ENCODE results near the gene CMSS1.

- no peak for TF ChIP-seq EZH2 (conservative IDR thresholded peaks at IDR 0.05; ENCODE audit: low read depth, low read length)
- no peak for TF ChIP-seq HDAC6 (IDR thresholded peaks at IDR 0.05; ENCODE audit: low read depth, low read length)
- no peak for TF ChIP-seq BCLAF1 (IDR thresholded peaks at IDR 0.05)
- TF ChIP-seq ZNF44 (CRISPR knock-in tag; IDR thresholded peaks at IDR 0.05), result no peak
- no peak for TF ChIP-seq FOXM1 (CRISPR knock-in tag; IDR thresholded peaks at IDR 0.05)
- TF ChIP-seq ZNF619 (CRISPR knock-in tag; IDR thresholded peaks at IDR 0.05), result no peak
- no peak for TF ChIP-seq MAX (IDR thresholded peaks at IDR 0.05)
- no peak for TF ChIP-seq SIN3A (IDR thresholded peaks at IDR 0.05; ENCODE audit: borderline replicate concordance, low read depth, low read length)
- TF ChIP-seq FOSL1 (CRISPR knock-in tag; IDR thresholded peaks at IDR 0.05; ENCODE audit: borderline replicate concordance), result no peak
- TF ChIP-seq MYC (CRISPR knock-in tag; IDR thresholded peaks at IDR 0.05; ENCODE audit: borderline replicate concordance), result no peak
- TF ChIP-seq IRX3 (CRISPR knock-in tag; IDR thresholded peaks at IDR 0.05; ENCODE audit: borderline replicate concordance, low read depth), result no peak
- TF ChIP-seq STAT6 (CRISPR knock-in tag; IDR thresholded peaks at IDR 0.05; ENCODE audit: borderline replicate concordance), result no peak
Measured at GRCh38 chr3:99852851-99853250, 35.2 kb downstream of the CMSS1 start.

All from HepG2 (cell line).